ENCODE measurements around the gene PRKAR2B. TPM values are rescaled to one million over a fixed set of nuclear protein-coding genes. Genes with fewer than 3 reads are reported as not detected.

Gene PRKAR2B
- total and polyA plus RNA-seq, 11 donors: 7.0 to 50.6 (median 18.5) TPM

- Histone ChIP-seq H3K4me3 (no peak overlapping the region), H3K27me3 (no peaks in the 10 kb centered on the region), H3K4me1 (peaks cover 0 to 37% (median 22%) of the 10 kb centered on the region in 12 donors), H3K36me3 (peaks cover 0 to 86% (median 61%) of the 10 kb centered on the region in 9 donors), H3K27ac (peak overlapping the region in 5 of 12 donors; percentile 4 to 31 (median 15)), H3K9me3 (no peaks in the 10 kb centered on the region)
- WGBS, 4 donors: 93 to 97% (median 95%) methylated on average over 6 of the region's 6 CpGs
- ATAC-seq: no peak
- DNase-seq: no peak
- TF ChIP-seq POLR2A (IDR thresholded peaks at IDR 0.05) (no peak), CTCF (IDR thresholded peaks at IDR 0.05) (no peak)
- intact Hi-C loops (cut with DNase I): loop anchor here in 7 of 10 donors (5.0 to 10.0 kb wide), 8 partner anchors 189 to 669 kb away; partner anchors contain the start of genes BCAP29 (in 1 of the 7), COG5 (in 1 of the 7) and DUS4L (in 1 of the 7)
Measured at GRCh38 chr7:107206136-107206535, 161.6 kb downstream of the PRKAR2B start.

- no peak for TF ChIP-seq CTCF (IDR thresholded peaks at IDR 0.05)
- no peak for TF ChIP-seq POLR2A (IDR thresholded peaks at IDR 0.05)
- Histone ChIP-seq H3K4me3 (no peak overlapping the region), H3K9me3 (no peaks in the 10 kb centered on the region), H3K27me3 (no peaks in the 10 kb centered on the region), H3K27ac (peak overlapping the region in 7 of 12 donors; percentile 7 to 80 (median 75)), H3K4me1 (peaks cover 0 to 34% (median 22%) of the 10 kb centered on the region in 12 donors), H3K36me3 (peaks cover 0 to 80% (median 56%) of the 10 kb centered on the region in 9 donors)
- WGBS, 4 donors: 81 to 85% (median 83%) methylated on average over 3 of the region's 3 CpGs
- ATAC-seq (no peak), DNase-seq (no peak)
- intact Hi-C loops (cut with DNase I): loop anchor here in 7 of 10 donors (5.0 to 10.0 kb wide), 8 partner anchors 188 to 668 kb away; partner anchors contain the start of genes BCAP29 (in 1 of the 7), COG5 (in 1 of the 7) and DUS4L (in 1 of the 7)
Measured at GRCh38 chr7:107206706-107207105, 162.2 kb downstream of the PRKAR2B start.

GRCh38 chr7:107207459-107207858 lies 163.0 kb downstream of the PRKAR2B start:
- Histone ChIP-seq H3K9me3 (no peaks in the 10 kb centered on the region), H3K4me1 (peaks cover 0 to 34% (median 22%) of the 10 kb centered on the region in 12 donors), H3K27me3 (no peaks in the 10 kb centered on the region), H3K36me3 (peaks cover 0 to 73% (median 48%) of the 10 kb centered on the region in 9 donors), H3K4me3 (no peak overlapping the region), H3K27ac (peak overlapping the region in 11 of 12 donors; percentile 59 to 83 (median 75))
- 89 to 94% (median 92%) methylated on average over 5 of the region's 5 CpGs for WGBS, 4 donors
- intact Hi-C loops (cut with DNase I): loop anchor here in 7 of 10 donors (5.0 to 10.0 kb wide), 8 partner anchors 187 to 667 kb away; partner anchors contain the start of genes BCAP29 (in 1 of the 7), COG5 (in 1 of the 7) and DUS4L (in 1 of the 7)
- TF ChIP-seq POLR2A (IDR thresholded peaks at IDR 0.05) (no peak), CTCF (IDR thresholded peaks at IDR 0.05) (no peak)
- ATAC-seq (no peak), DNase-seq (no peak)

- DNase-seq (no peak), ATAC-seq (peak in 3 of 4 donors; percentile 31 to 69 (median 61))
- TF ChIP-seq POLR2A (IDR thresholded peaks at IDR 0.05) (no peak), CTCF (IDR thresholded peaks at IDR 0.05) (no peak)
- peaks cover 0 to 67% (median 42%) of the 10 kb centered on the region in 9 donors for H3K36me3 ChIP-seq
- intact Hi-C loops (cut with DNase I): loop anchor here in 7 of 10 donors (5.0 to 10.0 kb wide), 8 partner anchors 187 to 667 kb away; partner anchors contain the start of genes BCAP29 (in 1 of the 7), COG5 (in 1 of the 7) and DUS4L (in 1 of the 7)
- whole genome bisulfite sequencing, 4 donors: 24 to 46% (median 32%) methylated on average over 3 of the region's 3 CpGs
- H3K4me1 ChIP-seq: peaks cover 0 to 34% (median 21%) of the 10 kb centered on the region in 12 donors
- no peaks in the 10 kb centered on the region for H3K27me3 ChIP-seq
- H3K27ac ChIP-seq: peak overlapping the region; percentile 37 to 83 (median 74)
- H3K9me3 ChIP-seq: no peaks in the 10 kb centered on the region
- no peak overlapping the region for H3K4me3 ChIP-seq
Measured at GRCh38 chr7:107208024-107208521, 163.6 kb downstream of the PRKAR2B start.

All from heart left ventricle (tissue), 16 donors.